H1 (cell line): ENCODE measurements around the gene MFAP4. TPM values are rescaled to one million over a fixed set of nuclear protein-coding genes. Genes with fewer than 3 reads are reported as not detected.

Source experiments
- CTCF ChIA-PET: fragments of 300-600 bp; sonication (Branson Sonifier 250); formaldehyde crosslinking; loops from one replicate; lab custom pipeline; 2021; ENCODE audit not compliant: partially characterized antibody; lab: Charles Lee
- POLR2A ChIA-PET: fragments of 300-600 bp; sonication (Branson Sonifier 250); formaldehyde crosslinking; loops from one replicate; lab custom pipeline; 2021; ENCODE audit warnings: inconsistent platforms; ENCODE audit not compliant: partially characterized antibody; lab: Charles Lee
- DNase-seq, 2 experiments: peaks; one replicate each; pipeline versions ENCODE4 v3.0.0 to v3.0.0-alpha.2; 2010 to 2022; ENCODE audit warnings: low spot score in 2 of 2, low read depth in 1 of 2, mixed read lengths in 1 of 2
- FAIRE-seq: peaks from 2 replicates; lab custom pipeline; 2011; peaks lifted over from hg19 to GRCh38; lab: Jason Lieb, UNC
- H2AFZ ChIP-seq: 2 replicates; pipeline ENCODE4 v1.8.1; 2012; ENCODE audit warnings: low read length, inconsistent platforms
- H2AK5ac ChIP-seq: 2 replicates; pipeline ENCODE4 v1.6.1; 2013; ENCODE audit warnings: low read depth, low read length
- H2BK120ac ChIP-seq: replicated peaks from 2 replicates; pipeline ENCODE3; 2013; ENCODE audit warnings: low read depth, low read length, inconsistent platforms
- H2BK12ac ChIP-seq: 2 replicates; pipeline ENCODE4 v1.6.1; 2013; ENCODE audit warnings: low read depth, low read length
- H2BK15ac ChIP-seq: 2 replicates; pipeline ENCODE4 v1.6.1; 2013; ENCODE audit warnings: low read length
- H2BK20ac ChIP-seq: 2 replicates; pipeline ENCODE4 v1.6.1; 2013; ENCODE audit warnings: low read length
- H2BK5ac ChIP-seq: 2 replicates; pipeline ENCODE4 v1.6.1; 2013; ENCODE audit warnings: low read depth, low read length
- H3K14ac ChIP-seq: 2 replicates; pipeline ENCODE4 v1.6.1; 2013; ENCODE audit warnings: inconsistent platforms; ENCODE audit not compliant: insufficient read length
- H3K18ac ChIP-seq: 2 replicates; pipeline ENCODE4 v1.6.1; 2013; ENCODE audit warnings: low read length; ENCODE audit errors: extremely low read depth
- H3K23ac ChIP-seq: 2 replicates; pipeline ENCODE4 v1.6.1; 2013; ENCODE audit warnings: inconsistent platforms; ENCODE audit not compliant: insufficient read length
- H3K23me2 ChIP-seq: 2 replicates; pipeline ENCODE4 v1.6.1; 2013; ENCODE audit warnings: low read depth, low read length
- H3K27ac ChIP-seq: 2 replicates; pipeline ENCODE4 v1.6.1; 2011; ENCODE audit warnings: low read depth, low read length, inconsistent platforms
- H3K27me3 ChIP-seq, 4 experiments: replicated peaks in 1 of 4; 1 replicate in 1 of 4; 2 replicates in 3 of 4; pipeline versions ENCODE4 v1.6.1 to v1.8.1; 2011 to 2013; ENCODE audit warnings: low read length in 3 of 4, mild to moderate bottlenecking in 3 of 4, inconsistent platforms in 2 of 4, mixed read lengths in 2 of 4, moderate library complexity in 1 of 4; ENCODE audit not compliant: control insufficient read depth in 3 of 4, insufficient read depth in 3 of 4; ENCODE audit errors: extremely low read depth in 1 of 4
- H3K36me3 ChIP-seq, 4 experiments: 2 replicates each; pipeline versions ENCODE4 v1.6.1 to v1.8.1; 2011 to 2013; ENCODE audit warnings: mild to moderate bottlenecking in 4 of 4, low read length in 3 of 4, moderate library complexity in 2 of 4, control low read depth in 1 of 4, inconsistent platforms in 1 of 4; ENCODE audit not compliant: insufficient read depth in 4 of 4, control insufficient read depth in 2 of 4
- H3K4ac ChIP-seq: replicated peaks from 2 replicates; pipeline ENCODE3; 2013; ENCODE audit warnings: low read length, low read depth, mixed read lengths, inconsistent platforms; ENCODE audit not compliant: insufficient read length
- H3K4me1 ChIP-seq, 4 experiments: replicated peaks in 1 of 4; 1 replicate in 1 of 4; 2 replicates in 3 of 4; pipeline versions ENCODE4 v1.6.1 to v1.8.1; 2011 to 2013; ENCODE audit warnings: low read length in 3 of 4, inconsistent platforms in 2 of 4, mixed read lengths in 1 of 4; ENCODE audit not compliant: insufficient read depth in 4 of 4, control insufficient read depth in 3 of 4
- H3K4me2 ChIP-seq, 2 experiments: 2 replicates each; pipeline versions ENCODE4 v1.6.1 to v1.8.1; 2011 to 2013; ENCODE audit warnings: low read depth in 2 of 2, low read length in 2 of 2, control low read depth in 1 of 2, inconsistent platforms in 1 of 2, mild to moderate bottlenecking in 1 of 2; ENCODE audit not compliant: insufficient read depth in 1 of 2
- H3K4me3 ChIP-seq, 4 experiments: fragments of 200-600, 300-600 bp in 1 of 4; sonication (generic), shearing (Covaris generic), sonication (Bioruptor Twin) in 1 of 4; 2 replicates each; pipeline versions ENCODE4 v1.5.1 to v1.8.1; 2011 to 2016; ENCODE audit warnings: low read length in 4 of 4, low read depth in 3 of 4, control low read depth in 2 of 4, inconsistent platforms in 2 of 4, mild to moderate bottlenecking in 2 of 4, mixed read lengths in 1 of 4, moderate library complexity in 1 of 4; ENCODE audit not compliant: insufficient read depth in 2 of 4; ENCODE audit errors: extremely low read depth in 1 of 4
- H3K56ac ChIP-seq: replicated peaks from 2 replicates; pipeline ENCODE3; 2013; ENCODE audit warnings: low read depth, mild to moderate bottlenecking, mixed read lengths, low read length, inconsistent platforms; ENCODE audit not compliant: insufficient read length
- H3K79me1 ChIP-seq: 2 replicates; pipeline ENCODE4 v1.6.1; 2013; ENCODE audit warnings: low read depth, low read length, control low read depth
- H3K79me2 ChIP-seq, 2 experiments: 2 replicates each; pipeline versions ENCODE4 v1.6.1 to v1.8.1; 2012 to 2013; ENCODE audit warnings: low read length in 2 of 2, mild to moderate bottlenecking in 2 of 2, inconsistent platforms in 1 of 2; ENCODE audit not compliant: insufficient read depth in 2 of 2, control insufficient read depth in 1 of 2
- H3K9ac ChIP-seq, 4 experiments: replicated peaks in 1 of 4; 1 replicate in 1 of 4; 2 replicates in 3 of 4; pipeline versions ENCODE4 v1.6.1 to v1.8.1; 2011 to 2013; ENCODE audit warnings: low read depth in 3 of 4, low read length in 3 of 4, control low read depth in 2 of 4, mild to moderate bottlenecking in 2 of 4, moderate library complexity in 2 of 4, inconsistent platforms in 1 of 4; ENCODE audit errors: extremely low read depth in 1 of 4
- H3K9me3 ChIP-seq, 2 experiments: 2 replicates each; pipeline versions ENCODE4 v1.6.1 to v1.8.1; 2012 to 2013; ENCODE audit warnings: mild to moderate bottlenecking in 2 of 2, moderate library complexity in 2 of 2, control low read depth in 1 of 2, inconsistent platforms in 1 of 2, low read depth in 1 of 2, low read length in 1 of 2, mixed read lengths in 1 of 2; ENCODE audit not compliant: insufficient read depth in 2 of 2
- H4K20me1 ChIP-seq, 2 experiments: replicated peaks in 1 of 2; 2 replicates each; pipeline versions ENCODE3 to v1.8.1; 2011 to 2013; ENCODE audit warnings: inconsistent platforms in 2 of 2, low read length in 2 of 2, mild to moderate bottlenecking in 1 of 2; ENCODE audit not compliant: insufficient read depth in 2 of 2, control insufficient read depth in 1 of 2
- H4K5ac ChIP-seq: 2 replicates; pipeline ENCODE4 v1.6.1; 2013; ENCODE audit warnings: low read length, low read depth, mixed read lengths, inconsistent platforms; ENCODE audit not compliant: insufficient read length
- H4K8ac ChIP-seq: 2 replicates; pipeline ENCODE4 v1.8.0; 2013; ENCODE audit warnings: mild to moderate bottlenecking, moderate library complexity, low read length, inconsistent platforms; ENCODE audit not compliant: insufficient read depth; ENCODE audit errors: extremely low read depth
- H4K91ac ChIP-seq: replicated peaks from 2 replicates; pipeline ENCODE3; 2013; ENCODE audit warnings: low read length, mixed read lengths, inconsistent platforms; ENCODE audit not compliant: insufficient read length
- CEBPB ChIP-seq: IDR thresholded peaks from 2 replicates; pipeline ENCODE4 v1.6.1; 2012; ENCODE audit warnings: low read depth, low read length
- EGR1 ChIP-seq: IDR thresholded peaks from 2 replicates; pipeline ENCODE4 v1.6.1; 2011; ENCODE audit warnings: low read depth, low read length, borderline replicate concordance
- HDAC6 ChIP-seq: IDR thresholded peaks from one replicate; pipeline ENCODE4 v1.7.1; 2012; ENCODE audit warnings: low read depth, mild to moderate bottlenecking, inconsistent platforms, low read length, moderate library complexity
- JUND ChIP-seq: IDR thresholded peaks from 2 replicates; pipeline ENCODE4 v1.6.1; 2011; ENCODE audit warnings: mild to moderate bottlenecking, improper control_type of control experiment, low read length
- PHF8 ChIP-seq: fragments of 200-600 bp; sonication (generic); conservative IDR thresholded peaks from 2 replicates; pipeline ENCODE4 v1.7.1; 2012; ENCODE audit warnings: low read depth, mild to moderate bottlenecking, inconsistent platforms, low read length, moderate library complexity
- SP4 ChIP-seq: IDR thresholded peaks from 2 replicates; pipeline ENCODE4 v1.6.1; 2012; ENCODE audit warnings: low read length, inconsistent platforms
- TAF1 ChIP-seq: IDR thresholded peaks from 2 replicates; pipeline ENCODE4 v1.6.1; 2011; ENCODE audit warnings: mild to moderate bottlenecking, low read depth, low read length
- TCF12 ChIP-seq: IDR thresholded peaks from 2 replicates; pipeline ENCODE4 v1.6.1; 2011; ENCODE audit warnings: low read depth, mild to moderate bottlenecking, low read length
- TEAD4 ChIP-seq: IDR thresholded peaks from 2 replicates; pipeline ENCODE4 v1.6.1; 2012; ENCODE audit warnings: low read depth, low read length, inconsistent platforms, mixed read lengths
- WGBS, 2 experiments: shearing (Covaris generic) in 1 of 2; methylation state at CpG; one replicate each; pipeline versions ENCODE4 v1.1.6 to v1.1.7; 2013 to 2015; ENCODE audit warnings: low lambda C conversion rate in 2 of 2, mixed read lengths in 2 of 2, inconsistent platforms in 1 of 2, low coverage in 1 of 2, missing lambda C conversion rate in 1 of 2; ENCODE audit not compliant: insufficient replicate concordance in 2 of 2, insufficient coverage in 1 of 2, insufficient read length in 1 of 2; ENCODE audit errors: extremely low coverage in 1 of 2, missing lambda C conversion rate in 1 of 2; 5-methylcytosine and 5-hydroxymethylcytosine counted together
- polyA plus RNA-seq, 7 experiments: library from polyadenylated mRNA; depleted of rRNA in 3 of 7; stranded (reverse) in 5 of 7; unstranded in 2 of 7; fragments of >200 nt in 5 of 7; fragments of 200-250 nt in 2 of 7; gene quantifications; 1 replicate in 5 of 7; 2 replicates in 1 of 7; 4 replicates in 1 of 7; pipeline versions ENCODE4 v1.2.1 to v1.2.3, GENCODE V29; 2011 to 2013; ENCODE audit warnings: missing spikeins in 2 of 7, mixed read lengths in 2 of 7
- total RNA-seq: library from RNA; stranded (reverse); fragmentation: NEBNext Ultra II Directional; extraction: Animal tissue kit (Norgen Biotek cat#: 25700); gene quantifications from 2 replicates; pipeline ENCODE4 v1.2.1, GENCODE V29; 2021
- TF ChIP-seq, protein P1 (sequence below): IDR thresholded peaks from 2 replicates; pipeline ENCODE4 v1.6.1; 2012; ENCODE audit warnings: low read length, inconsistent platforms

Gene MFAP4
- total and polyA plus RNA-seq, 2 of the 8 experiments (the other 6 are each of a cell fraction or from before 2014, with no cell fraction given), result 3.1 to 3.6 TPM

DNA sequence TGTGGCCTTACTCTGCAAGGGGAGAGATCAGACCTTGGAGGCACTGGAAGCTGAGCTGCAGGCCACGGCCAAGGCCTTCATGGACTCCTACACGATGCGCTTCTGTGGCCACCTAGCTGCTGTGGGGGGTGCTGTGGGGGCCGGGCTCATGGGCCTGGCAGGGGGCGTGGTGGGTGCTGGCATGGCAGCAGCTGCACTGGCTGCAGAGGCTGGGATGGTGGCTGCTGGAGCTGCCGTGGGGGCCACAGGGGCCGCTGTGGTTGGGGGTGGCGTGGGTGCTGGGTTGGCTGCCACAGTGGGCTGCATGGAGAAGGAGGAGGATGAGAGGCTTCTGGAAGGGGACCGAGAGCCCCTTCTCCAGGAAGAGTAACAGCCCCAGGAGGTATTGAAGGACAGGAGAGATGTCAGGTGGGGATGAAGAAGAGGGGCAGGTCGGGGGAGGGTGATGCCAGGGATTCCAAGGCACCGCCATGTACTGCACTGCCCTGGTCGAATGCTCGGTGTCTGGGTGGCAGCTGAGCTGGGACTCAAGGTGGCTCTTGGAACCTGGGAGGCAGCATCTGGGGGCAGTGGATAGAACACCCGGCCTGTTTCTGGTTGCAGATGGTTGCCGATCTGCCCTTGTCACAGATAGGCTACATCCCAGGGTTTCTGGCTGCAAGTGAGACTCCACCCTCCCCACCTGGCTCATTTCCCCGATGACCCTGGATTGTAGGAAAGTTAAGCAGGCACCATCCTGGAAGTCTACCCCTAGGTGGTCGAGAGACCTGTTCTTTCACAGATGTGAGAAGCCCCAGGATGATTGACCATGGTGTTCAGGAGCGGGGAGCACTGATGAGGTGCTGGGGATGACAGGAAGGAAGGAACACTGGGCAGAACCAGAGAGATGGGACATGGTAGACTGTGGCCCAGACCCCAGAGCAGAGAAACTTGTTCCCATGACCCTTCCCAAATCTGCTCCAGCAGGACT is 29.1 kb upstream of the MFAP4 start:
- H4K91ac ChIP-seq, result no peak overlapping the region
- H3K79me1 ChIP-seq, result no peaks in the 10 kb centered on the region
- H3K23me2 ChIP-seq, result no peaks in the 10 kb centered on the region
- H3K4ac ChIP-seq, result no peak overlapping the region
- no peak overlapping the region for H3K9ac ChIP-seq
- H3K4me3 ChIP-seq, result no peak overlapping the region
- no peaks in the 10 kb centered on the region for H3K36me3 ChIP-seq
- H3K27me3 ChIP-seq, result peaks cover 0 to 4% (median under 1%) of the 10 kb centered on the region in 4 experiments; a peak in 2 of 7 replicates
- no peak for FAIRE-seq
- no peaks in the 10 kb centered on the region for H3K9me3 ChIP-seq
- WGBS, 2 experiments, result 94% methylated on average over 16 of the region's 18 CpGs; no CpG with 5 or more reads in 1 of the 2 experiments
- no peak overlapping the region for H3K14ac ChIP-seq
- no peak overlapping the region for H3K18ac ChIP-seq
- H3K79me2 ChIP-seq, result no peaks in the 10 kb centered on the region
- H2BK15ac ChIP-seq, result no peak overlapping the region
- H2BK12ac ChIP-seq, result no peak overlapping the region
- H2BK20ac ChIP-seq, result 0 out of 2 replicates have a peak overlapping the region, but pooled peaks have one; percentile 3
- H2BK5ac ChIP-seq, result no peak overlapping the region
- H3K56ac ChIP-seq, result no peak overlapping the region
- no peak overlapping the region for H2AK5ac ChIP-seq
- no peaks in the 10 kb centered on the region for H4K20me1 ChIP-seq
- ChIA-PET CTCF (interaction anchor here (0.7 to 2.7 kb wide), 4 partner anchors 9 to 19 kb away, joined by 3 to 9 read pairs (median 6); no protein-coding TSS in a partner anchor), POLR2A (interaction anchor here (0.8 kb wide), 1 partner anchor 32 kb away, joined by 3 read pairs; no protein-coding TSS in a partner anchor)
- no peak overlapping the region for H3K23ac ChIP-seq
- no peak for DNase-seq
- H4K8ac ChIP-seq, result no peak overlapping the region; the same call in none of the 2 replicates
- H2AFZ ChIP-seq, result no peak overlapping the region
- H3K27ac ChIP-seq, result no peak overlapping the region
- H3K4me2 ChIP-seq, result no peak overlapping the region
- H2BK120ac ChIP-seq, result no peak overlapping the region
- peaks cover 0 to 6% (median 5%) of the 10 kb centered on the region in 4 experiments; a peak in 4 of 7 replicates for H3K4me1 ChIP-seq
- H4K5ac ChIP-seq, result no peak overlapping the region
- TF ChIP-seq TEAD4 (no peak), SP4 (no peak), HDAC6 (no peak), JUND (no peak), TCF12 (no peak), EGR1 (no peak), CEBPB (no peak), PHF8 (no peak), TAF1 (no peak)
- TF ChIP-seq, protein P1, sequence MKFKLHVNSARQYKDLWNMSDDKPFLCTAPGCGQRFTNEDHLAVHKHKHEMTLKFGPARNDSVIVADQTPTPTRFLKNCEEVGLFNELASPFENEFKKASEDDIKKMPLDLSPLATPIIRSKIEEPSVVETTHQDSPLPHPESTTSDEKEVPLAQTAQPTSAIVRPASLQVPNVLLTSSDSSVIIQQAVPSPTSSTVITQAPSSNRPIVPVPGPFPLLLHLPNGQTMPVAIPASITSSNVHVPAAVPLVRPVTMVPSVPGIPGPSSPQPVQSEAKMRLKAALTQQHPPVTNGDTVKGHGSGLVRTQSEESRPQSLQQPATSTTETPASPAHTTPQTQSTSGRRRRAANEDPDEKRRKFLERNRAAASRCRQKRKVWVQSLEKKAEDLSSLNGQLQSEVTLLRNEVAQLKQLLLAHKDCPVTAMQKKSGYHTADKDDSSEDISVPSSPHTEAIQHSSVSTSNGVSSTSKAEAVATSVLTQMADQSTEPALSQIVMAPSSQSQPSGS, result no peak
